NCI-H226 (cell line): Measurements from ENCODE around the gene ZNF559.
"Not testable (repeated sequence)": the region's sequence is repeated elsewhere in the genome, so short reads cannot be mapped to it uniquely, and the experiment has no call there.

ENCODE experiments used
- DNase-seq: peaks from one replicate; pipeline ENCODE4 v3.0.0-alpha.2; 2015

ZNF559 gene

GRCh38 chr19:9323919-9324583 lies at the start of gene ZNF559:
Gene ZNF559, plus strand, starts transcription at chr19:9324179. Its CDS starts 14,371 bp downstream, at chr19:9338550.
- peak; percentile 89 for DNase-seq

GRCh38 chr19:9283485-9283884 lies 40.5 kb upstream of the ZNF559 start:
- not testable (repeated sequence) for DNase-seq

- DNase-seq = no peak
These were observed 34.6 kb upstream of the ZNF559 start for GRCh38 chr19:9289231-9289884.

- no peak for DNase-seq
These were observed 28.5 kb upstream of the ZNF559 start for GRCh38 chr19:9295411-9295849.

- peak; percentile 32 for DNase-seq
These were observed 27.6 kb upstream of the ZNF559 start for GRCh38 chr19:9296336-9296735.

GRCh38 chr19:9306443-9306842 lies 17.5 kb upstream of the ZNF559 start:
- DNase-seq = peak; percentile 3

- no peak for DNase-seq
These were observed 15.7 kb upstream of the ZNF559 start for GRCh38 chr19:9308091-9308770.

GRCh38 chr19:9309139-9309973 lies 14.6 kb upstream of the ZNF559 start, which contains the start of gene ZNF699:
Gene ZNF699, minus strand, starts transcription at chr19:9309838. Its CDS starts 4,719 bp downstream, at chr19:9305119.
- DNase-seq = peak; percentile 94

GRCh38 chr19:9309974-9310446 lies 14.0 kb upstream of the ZNF559 start:
- no peak for DNase-seq

GRCh38 chr19:9313756-9314155 lies 10.2 kb upstream of the ZNF559 start:
- no peak for DNase-seq

- DNase-seq = no peak
These were observed 2.6 kb upstream of the ZNF559 start for GRCh38 chr19:9321338-9321737.

- not testable (repeated sequence) for DNase-seq
These were observed 2.2 kb upstream of the ZNF559 start for GRCh38 chr19:9321756-9322155.

GRCh38 chr19:9322201-9322600 lies 1.8 kb upstream of the ZNF559 start:
- DNase-seq = not testable (repeated sequence)

- peak; percentile 89 for DNase-seq
These were observed 441 bp upstream of the ZNF559 start for GRCh38 chr19:9323557-9323918.

GRCh38 chr19:9324584-9324962 lies 594 bp downstream of the ZNF559 start:
- DNase-seq = no peak

- no peak for DNase-seq
These were observed 6.0 kb downstream of the ZNF559 start for GRCh38 chr19:9329999-9330398.

- no peak for DNase-seq
These were observed 18.8 kb downstream of the ZNF559 start for GRCh38 chr19:9342610-9343304.

- DNase-seq = no peak
These were observed 21.0 kb downstream of the ZNF559 start for GRCh38 chr19:9345005-9345404.

- DNase-seq = no peak
These were observed 24.3 kb downstream of the ZNF559 start for GRCh38 chr19:9348253-9348652.

GRCh38 chr19:9348671-9349070 lies 24.7 kb downstream of the ZNF559 start:
- DNase-seq = no peak

GRCh38 chr19:9352505-9352904 lies 28.5 kb downstream of the ZNF559 start:
- no peak for DNase-seq

- no peak for DNase-seq
These were observed 29.0 kb downstream of the ZNF559 start for GRCh38 chr19:9353011-9353410.
